Upper lobe of right lung (tissue), 1 donor: ENCODE results near the gene TCF19. TPM values are rescaled to one million over a fixed set of nuclear protein-coding genes. Genes with fewer than 3 reads are reported as not detected.

Experiments used
- ATAC-seq: fragments of 200-7000 bp; cut with Tn5 transposase; one replicate; pipeline ENCODE4 v1.9.1; 2020; ENCODE audit warnings: mild to moderate bottlenecking, moderate library complexity
- DNase-seq: peaks from one replicate; pipeline ENCODE4 v3.0.0-alpha.2; 2020
- H3K27ac ChIP-seq: fragments of 200-600 bp; one replicate; pipeline ENCODE4 v1.8.0; 2022
- H3K27me3 ChIP-seq: fragments of 200-600 bp; one replicate; pipeline ENCODE4 v1.8.0; 2022; ENCODE audit warnings: mild to moderate bottlenecking
- H3K36me3 ChIP-seq: fragments of 200-600 bp; one replicate; pipeline ENCODE4 v1.8.0; 2022
- H3K4me1 ChIP-seq: fragments of 200-600 bp; one replicate; pipeline ENCODE4 v1.8.0; 2022
- H3K4me3 ChIP-seq: fragments of 200-600 bp; one replicate; pipeline ENCODE4 v1.8.0; 2022; ENCODE audit warnings: mild to moderate bottlenecking
- H3K9me3 ChIP-seq: fragments of 200-600 bp; one replicate; pipeline ENCODE4 v1.8.0; 2022
- intact Hi-C: fragments of 100-400 bp; cut with DNase I; formaldehyde crosslinking; loops from one replicate; pipeline ENCODE4 v1.11.0; 2022
- total RNA-seq: library from RNA; stranded (reverse); fragmentation: NEBNext Ultra II Directional; extraction: Animal tissue kit (Norgen Biotek cat#: 25700); gene quantifications from one replicate; pipeline ENCODE4 v1.2.1, GENCODE V29; 2021
- TF ChIP-seq, protein P1 (sequence below): fragments of 200-600 bp; IDR thresholded peaks from one replicate; pipeline ENCODE4 v1.8.0; 2022; ENCODE audit warnings: antibody characterized with exemption
- donor health status: DM: no; HTN: yes; CAD: no; lungs with severe emphysema.

The TCF19 gene
- total RNA-seq, 1 donor from 2014 or later: 4.5 TPM

DNA sequence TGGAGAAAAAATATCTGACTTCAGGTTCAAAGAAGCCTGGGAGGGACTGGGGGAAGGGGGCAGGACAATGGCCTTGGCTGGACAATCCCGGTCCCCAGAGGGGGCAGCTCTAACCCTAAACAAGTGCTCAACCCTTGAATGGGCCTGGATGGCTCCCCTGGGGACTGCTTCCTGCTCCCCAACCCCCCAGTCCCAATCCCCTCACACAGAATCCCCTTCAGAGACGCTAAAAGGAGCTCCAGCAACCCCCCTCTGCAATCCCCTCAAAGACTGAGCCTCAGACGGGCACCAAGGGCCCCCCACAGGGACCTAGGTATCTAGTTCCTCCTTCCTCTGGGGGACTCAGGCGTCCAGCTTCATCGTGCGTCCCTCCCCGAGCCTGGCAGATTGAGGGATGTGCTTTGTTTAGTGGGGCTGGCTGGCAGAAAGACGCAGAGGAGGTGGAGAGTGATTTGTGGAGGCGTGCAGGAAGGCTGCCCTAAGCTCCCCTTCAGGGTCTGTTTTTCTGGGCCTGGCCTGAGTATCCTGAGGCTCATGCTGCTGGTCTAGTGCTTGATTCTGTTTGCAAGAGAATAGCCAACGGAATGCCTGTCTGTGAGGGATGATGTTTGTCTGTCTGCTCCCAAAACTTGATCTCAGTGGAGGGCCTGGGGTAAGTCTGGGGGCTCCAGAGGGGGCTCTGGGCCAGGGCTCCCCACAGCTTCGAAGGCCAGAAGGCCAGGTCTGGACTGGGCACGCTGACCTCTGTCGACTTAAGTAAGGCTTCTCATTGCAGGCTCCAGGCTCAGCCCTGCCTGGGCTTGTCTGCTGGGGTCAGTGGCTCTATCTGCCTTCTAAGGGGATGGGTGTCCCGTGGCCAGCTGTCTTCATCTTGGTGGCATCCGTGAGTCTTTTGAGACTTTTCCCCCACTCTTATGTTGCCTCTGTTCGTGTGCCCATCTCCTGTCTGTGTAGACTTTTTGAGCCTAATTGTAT, 13.8 kb downstream of the TCF19 start:
- H3K4me1 ChIP-seq: no peaks in the 10 kb centered on the region
- intact Hi-C loops: no loop called here
- H3K9me3 ChIP-seq: no peaks in the 10 kb centered on the region
- TF ChIP-seq, protein P1, sequence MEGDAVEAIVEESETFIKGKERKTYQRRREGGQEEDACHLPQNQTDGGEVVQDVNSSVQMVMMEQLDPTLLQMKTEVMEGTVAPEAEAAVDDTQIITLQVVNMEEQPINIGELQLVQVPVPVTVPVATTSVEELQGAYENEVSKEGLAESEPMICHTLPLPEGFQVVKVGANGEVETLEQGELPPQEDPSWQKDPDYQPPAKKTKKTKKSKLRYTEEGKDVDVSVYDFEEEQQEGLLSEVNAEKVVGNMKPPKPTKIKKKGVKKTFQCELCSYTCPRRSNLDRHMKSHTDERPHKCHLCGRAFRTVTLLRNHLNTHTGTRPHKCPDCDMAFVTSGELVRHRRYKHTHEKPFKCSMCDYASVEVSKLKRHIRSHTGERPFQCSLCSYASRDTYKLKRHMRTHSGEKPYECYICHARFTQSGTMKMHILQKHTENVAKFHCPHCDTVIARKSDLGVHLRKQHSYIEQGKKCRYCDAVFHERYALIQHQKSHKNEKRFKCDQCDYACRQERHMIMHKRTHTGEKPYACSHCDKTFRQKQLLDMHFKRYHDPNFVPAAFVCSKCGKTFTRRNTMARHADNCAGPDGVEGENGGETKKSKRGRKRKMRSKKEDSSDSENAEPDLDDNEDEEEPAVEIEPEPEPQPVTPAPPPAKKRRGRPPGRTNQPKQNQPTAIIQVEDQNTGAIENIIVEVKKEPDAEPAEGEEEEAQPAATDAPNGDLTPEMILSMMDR: no peak
- DNase-seq (no peak), ATAC-seq (no peak)
- H3K27me3 ChIP-seq: no peaks in the 10 kb centered on the region
- H3K27ac ChIP-seq: no peak overlapping the region
- H3K4me3 ChIP-seq: no peak overlapping the region
- no peaks in the 10 kb centered on the region for H3K36me3 ChIP-seq

DNA sequence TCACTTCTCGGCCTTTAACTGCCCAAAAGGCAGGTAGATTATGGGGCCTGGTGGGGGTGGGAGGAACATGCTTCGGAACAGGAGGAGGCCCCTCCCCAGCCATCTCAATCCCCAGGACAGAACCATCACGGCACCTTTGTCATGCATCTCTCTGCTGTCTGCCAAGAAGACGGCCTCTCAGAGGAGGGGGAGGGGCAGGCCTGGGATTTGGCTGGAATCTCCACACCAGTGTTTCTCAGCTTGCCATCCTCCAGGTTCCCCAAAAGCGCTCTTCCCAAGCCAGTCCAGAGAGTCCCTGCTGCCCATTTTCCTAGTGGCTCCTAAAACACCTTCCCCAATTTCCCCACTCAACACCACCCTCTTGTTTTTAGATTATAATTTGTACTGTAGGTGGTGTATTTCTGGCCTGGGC, 14.6 kb downstream of the TCF19 start:
- Histone ChIP-seq H3K27ac (no peak overlapping the region), H3K4me1 (no peaks in the 10 kb centered on the region), H3K27me3 (no peaks in the 10 kb centered on the region), H3K4me3 (no peak overlapping the region), H3K9me3 (no peaks in the 10 kb centered on the region), H3K36me3 (no peaks in the 10 kb centered on the region)
- intact Hi-C loops: no loop called here
- ATAC-seq (no peak), DNase-seq (no peak)
- TF ChIP-seq, protein P1: no peak

- H3K36me3 ChIP-seq: no peaks in the 10 kb centered on the region
- intact Hi-C loops: no loop called here
- no peaks in the 10 kb centered on the region for H3K4me1 ChIP-seq
Measured at GRCh38 chr6:31173406-31173805, 15.0 kb downstream of the TCF19 start.

GRCh38 chr6:31174378-31174777, 16.0 kb downstream of the TCF19 start:
- no peak overlapping the region for H3K27ac ChIP-seq
- H3K4me3 ChIP-seq: no peak overlapping the region
- no peak for DNase-seq
- H3K27me3 ChIP-seq: no peaks in the 10 kb centered on the region
- H3K36me3 ChIP-seq: no peaks in the 10 kb centered on the region
- TF ChIP-seq, protein P1: no peak
- intact Hi-C loops: no loop called here
- ATAC-seq: no peak
- peaks cover 3% of the 10 kb centered on the region for H3K4me1 ChIP-seq
- no peaks in the 10 kb centered on the region for H3K9me3 ChIP-seq

More at GRCh38 chr6:31173406-31173805, 15.0 kb downstream of the TCF19 start:
- Histone ChIP-seq H3K27ac (no peak overlapping the region), H3K4me3 (no peak overlapping the region), H3K9me3 (no peaks in the 10 kb centered on the region), H3K27me3 (no peaks in the 10 kb centered on the region)
- no peak for ATAC-seq
- TF ChIP-seq, protein P1: no peak
- no peak for DNase-seq

DNA sequence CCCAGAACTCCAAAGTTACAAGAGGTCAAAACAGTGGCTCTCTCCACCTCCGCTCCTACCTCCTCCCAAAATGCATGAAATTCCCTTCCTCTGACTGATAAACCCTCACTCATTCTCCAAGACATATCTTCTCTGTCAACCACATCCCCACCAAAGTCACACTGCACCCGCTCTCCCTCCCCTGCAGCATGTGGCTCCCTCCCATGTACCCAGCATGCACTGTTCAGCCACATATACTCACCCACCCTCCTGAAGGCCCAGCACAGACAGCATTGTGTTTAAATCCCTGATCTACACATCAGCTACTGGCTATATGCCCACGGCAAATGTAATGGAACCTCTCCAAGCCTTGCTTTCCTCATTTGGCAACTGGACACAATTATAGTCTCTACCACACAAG, 17.6 kb downstream of the TCF19 start:
- intact Hi-C loops: no loop called here
- no peak for DNase-seq

More for the DNA sequence above, 17.6 kb downstream of the TCF19 start:
- ATAC-seq: no peak
- H3K4me3 ChIP-seq: no peak overlapping the region
- no peaks in the 10 kb centered on the region for H3K9me3 ChIP-seq
- H3K27me3 ChIP-seq: no peaks in the 10 kb centered on the region
- TF ChIP-seq, protein P1: no peak
- H3K4me1 ChIP-seq: peaks cover 3% of the 10 kb centered on the region
- H3K27ac ChIP-seq: no peak overlapping the region
- no peaks in the 10 kb centered on the region for H3K36me3 ChIP-seq
